Activated effector memory CD4-positive, alpha-beta T cell treated with Interleukin-2 at 50 U/mL for 16 hours (primary cell): ENCODE data around the gene FNDC8.
A peak's percentile ranks its signal among the peaks of the same experiment; 100 is the strongest.
"Not testable (repeated sequence)": the region's sequence is repeated elsewhere in the genome, so short reads cannot be mapped to it uniquely, and the experiment has no call there.

Experiments
- DNase-seq: peaks from one replicate; pipeline ENCODE4 v3.0.0-alpha.2; 2020

The FNDC8 gene

GRCh38 chr17:35121315-35121714 is at the start of gene FNDC8:
Gene FNDC8, plus strand, starts transcription at chr17:35121615. Its CDS starts 79 bp downstream, at chr17:35121694.
- no peak for DNase-seq

GRCh38 chr17:35073183-35073790 is 48.1 kb upstream of the FNDC8 start:
- no peak for DNase-seq

DNA sequence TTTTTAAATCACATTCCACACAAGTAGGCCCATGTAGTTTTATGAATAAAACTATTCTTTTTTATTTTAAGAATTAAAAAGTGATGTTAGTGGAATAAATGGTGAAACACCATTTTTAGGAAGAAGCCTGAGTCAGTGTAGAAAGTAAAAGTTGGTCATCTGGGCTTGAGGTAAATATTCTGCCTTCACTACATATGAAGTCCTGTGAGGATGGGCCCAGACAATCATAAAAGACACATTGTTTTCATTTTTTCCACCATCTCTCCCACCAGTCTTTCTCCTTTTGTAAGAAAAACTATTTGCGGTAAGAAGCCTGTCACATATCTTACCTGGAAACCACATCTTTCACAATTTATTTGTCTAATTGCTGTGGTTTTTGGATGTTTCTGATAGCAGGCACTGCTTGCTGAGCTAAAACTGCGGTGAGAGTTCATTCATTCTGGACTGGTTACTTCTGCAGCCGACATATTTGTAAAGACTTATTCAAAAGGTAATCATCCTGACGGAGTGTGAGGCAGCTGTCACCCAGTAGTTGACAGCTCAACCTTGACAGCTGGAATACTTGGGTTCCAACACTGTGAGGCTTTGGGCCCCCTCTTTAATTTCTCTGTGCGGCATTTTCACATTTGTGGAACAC is 47.3 kb upstream of the FNDC8 start:
- no peak for DNase-seq

GRCh38 chr17:35074711-35075707 is 46.4 kb upstream of the FNDC8 start:
- no peak for DNase-seq

GRCh38 chr17:35076874-35077273 is 44.5 kb upstream of the FNDC8 start:
- DNase-seq: no peak

GRCh38 chr17:35079547-35080423 is 41.6 kb upstream of the FNDC8 start:
- DNase-seq: no peak

- DNase-seq: no peak
Observed at GRCh38 chr17:35080536-35080935, 40.9 kb upstream of the FNDC8 start.

GRCh38 chr17:35081638-35082037 is 39.8 kb upstream of the FNDC8 start:
- no peak for DNase-seq

DNA sequence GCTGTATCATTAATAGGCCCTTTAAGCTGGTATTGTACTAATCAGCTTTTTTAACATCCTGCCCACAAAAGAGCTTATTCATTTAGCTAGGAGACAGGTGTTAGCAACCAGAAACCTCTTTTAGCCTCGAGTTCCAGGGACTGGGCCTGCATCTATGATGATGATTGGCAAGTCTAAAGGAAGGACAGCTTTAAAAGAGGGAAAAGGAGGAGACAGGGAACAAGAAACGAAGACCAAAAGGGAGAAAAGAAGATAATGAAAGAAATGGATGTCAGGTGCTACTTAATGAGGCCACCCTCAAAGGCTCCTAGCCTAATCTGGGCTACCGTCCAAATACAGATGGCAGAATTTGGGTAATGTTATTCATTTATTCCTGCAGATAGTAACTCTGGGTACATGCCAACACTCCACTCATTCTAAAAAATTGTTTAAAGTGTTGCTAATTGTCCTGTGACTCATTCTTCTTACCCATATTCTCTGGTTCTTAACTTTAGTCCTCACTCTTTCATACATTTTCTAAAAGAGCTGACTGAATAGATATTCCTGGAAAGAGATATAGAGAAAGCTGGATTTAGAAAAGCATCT is 39.2 kb upstream of the FNDC8 start:
- DNase-seq: no peak

- no peak for DNase-seq
Observed at GRCh38 chr17:35083071-35083470, 38.3 kb upstream of the FNDC8 start.

DNA sequence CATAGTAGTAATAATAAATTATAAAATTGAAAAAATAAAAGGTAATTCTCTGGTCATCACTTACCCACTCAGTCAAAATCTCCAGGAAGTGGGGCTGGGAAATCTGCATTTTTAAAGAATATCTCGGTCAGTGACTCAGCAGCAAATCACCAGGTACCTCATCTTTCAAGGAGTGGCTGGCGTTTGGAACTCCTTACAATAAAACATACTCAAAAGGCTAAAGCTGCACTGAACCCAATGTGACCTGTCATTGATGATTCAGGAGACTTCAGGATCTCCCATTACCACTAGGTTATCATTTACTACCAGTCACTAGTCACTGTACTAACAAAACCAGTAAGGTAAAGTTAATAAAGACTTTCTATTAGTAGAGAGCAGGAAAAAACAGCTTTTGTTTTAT is 36.4 kb upstream of the FNDC8 start:
- DNase-seq: no peak

DNA sequence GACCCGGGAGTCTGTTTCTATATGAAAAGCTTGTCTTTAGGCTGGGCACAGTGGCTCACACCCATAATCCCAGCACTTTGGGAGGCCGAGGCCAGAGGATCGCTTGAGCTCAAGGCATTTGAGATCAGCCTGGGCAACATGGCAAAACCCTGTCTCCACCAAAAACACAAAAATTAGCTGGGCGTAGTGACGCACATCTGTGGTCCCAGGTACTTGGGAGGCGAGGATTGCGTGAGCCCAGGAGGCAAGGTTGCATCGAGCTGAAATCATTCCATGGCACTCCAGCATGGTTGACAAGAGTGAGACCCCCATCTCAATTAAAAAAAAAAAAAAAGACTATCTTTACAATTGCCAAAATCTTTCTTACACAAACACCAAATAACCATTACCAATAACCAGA is 35.3 kb upstream of the FNDC8 start:
- DNase-seq: no peak

GRCh38 chr17:35086931-35087573 is 34.4 kb upstream of the FNDC8 start:
- peak; percentile 8 for DNase-seq

DNA sequence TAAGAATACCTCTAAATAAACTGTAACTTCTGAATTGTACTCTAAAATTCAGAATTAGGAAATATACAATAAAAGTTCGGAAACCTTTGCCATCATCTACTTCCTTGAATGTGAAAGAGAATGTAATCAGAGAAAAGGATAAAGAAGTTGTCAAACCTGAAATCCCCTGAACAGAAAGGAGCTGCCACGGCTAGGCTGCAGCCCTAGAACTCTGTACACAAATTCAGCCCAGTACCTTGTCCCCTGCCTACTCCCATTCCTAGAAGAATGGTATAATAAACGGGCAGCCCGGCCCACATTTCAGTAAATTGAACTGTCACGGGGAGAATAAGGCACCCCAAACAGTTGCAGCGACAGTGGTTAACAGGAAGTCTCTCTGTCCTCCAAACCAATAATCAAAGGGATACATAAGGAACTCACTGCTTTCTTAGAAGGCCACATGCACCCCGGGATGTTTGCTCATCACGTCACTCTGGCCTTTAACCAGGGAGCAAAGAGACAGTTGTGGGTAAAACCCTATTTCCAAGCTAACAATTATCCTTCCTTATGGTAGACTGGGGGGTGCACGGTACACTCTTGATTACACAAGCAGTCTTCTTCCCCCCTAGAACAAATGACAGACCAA is 33.6 kb upstream of the FNDC8 start:
- DNase-seq: peak; percentile 23

DNA sequence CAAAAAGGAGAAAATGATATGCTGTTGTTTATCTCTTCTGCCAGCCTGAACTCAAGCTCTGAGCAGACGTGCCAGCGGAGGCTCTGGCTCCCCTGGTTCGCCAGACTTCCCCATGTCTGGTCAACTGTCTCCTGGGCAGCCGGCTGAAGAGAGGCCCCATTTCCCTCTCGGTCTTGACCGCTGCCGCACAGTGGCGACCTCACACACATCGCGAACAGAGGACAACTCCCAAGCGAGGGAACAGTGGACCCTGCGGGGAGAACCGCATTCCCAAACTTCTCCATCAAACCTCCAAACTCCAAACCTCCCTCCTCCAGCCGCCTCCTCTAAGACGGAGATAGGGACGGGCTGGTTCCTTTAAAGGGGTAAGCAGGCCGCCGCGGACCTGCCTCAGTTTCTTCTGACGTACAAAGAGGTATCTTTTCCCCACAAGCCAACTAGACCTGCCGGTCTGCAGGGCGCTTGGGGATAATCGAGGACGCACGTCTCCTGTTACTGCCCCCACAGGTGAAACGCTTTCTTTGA is 33.0 kb upstream of the FNDC8 start:
- peak; percentile 6 for DNase-seq

- peak; percentile 88 for DNase-seq
Observed at GRCh38 chr17:35088881-35089585, 32.4 kb upstream of the FNDC8 start.

- DNase-seq: no peak
Observed at GRCh38 chr17:35089586-35090296, 31.7 kb upstream of the FNDC8 start.

DNA sequence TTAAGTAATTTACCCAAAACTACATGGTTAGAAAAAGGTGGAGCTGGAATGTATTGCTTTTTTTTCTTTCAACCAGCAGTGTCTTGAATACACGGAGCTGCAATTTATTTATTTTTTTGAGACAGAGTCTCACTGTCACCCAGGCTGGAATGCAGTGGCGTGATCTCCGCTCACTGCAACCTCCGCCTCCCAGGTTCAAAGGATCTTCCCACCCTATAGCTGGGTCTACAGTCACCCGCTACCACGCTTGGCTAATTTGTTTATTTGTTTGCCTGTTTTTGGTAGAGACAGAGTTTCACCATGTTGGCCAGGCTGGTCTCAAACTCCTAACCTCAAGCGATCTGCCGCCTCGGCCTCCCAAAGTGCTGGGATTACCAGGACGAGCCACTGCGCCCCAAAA is 30.7 kb upstream of the FNDC8 start:
- DNase-seq: not testable (repeated sequence)

DNA sequence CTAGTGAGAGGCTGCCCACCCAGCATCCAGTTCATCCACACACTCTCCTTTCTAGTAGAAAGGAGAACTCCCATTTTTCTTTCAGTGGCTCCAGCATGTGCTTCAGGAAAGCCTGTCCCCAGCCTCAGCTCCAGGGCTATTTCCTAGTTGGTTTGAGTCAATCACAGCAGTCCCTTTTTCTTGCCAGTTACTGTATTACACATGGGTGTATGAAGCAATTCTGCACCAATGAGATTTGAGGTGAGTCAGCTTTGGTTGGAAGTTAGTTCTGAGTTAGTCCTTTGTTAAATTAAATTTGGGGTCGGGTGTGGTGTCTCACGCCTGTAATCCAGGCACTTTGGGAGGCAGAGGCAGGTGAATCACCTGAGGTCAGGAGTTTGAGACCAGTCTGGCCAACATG is 26.5 kb upstream of the FNDC8 start:
- DNase-seq: no peak

DNA sequence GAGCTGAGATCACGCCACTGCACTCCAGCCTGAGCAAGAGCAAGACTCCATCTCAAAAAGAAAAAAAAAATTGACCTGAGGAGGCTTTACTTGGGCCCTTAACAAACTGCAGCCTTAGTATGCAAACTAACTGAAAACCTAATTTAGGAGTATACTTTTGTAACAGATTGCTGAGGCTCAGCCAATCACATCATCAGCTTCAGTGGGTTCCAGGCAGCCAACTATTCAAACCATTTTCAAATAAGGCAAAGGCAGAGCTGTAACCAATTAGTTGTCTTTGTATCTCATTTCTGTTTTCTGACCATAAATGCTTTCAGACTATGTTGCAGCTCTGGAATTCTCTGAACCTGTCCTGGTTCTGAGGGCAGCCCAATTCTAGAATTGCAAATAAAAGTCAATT is 25.7 kb upstream of the FNDC8 start:
- DNase-seq: no peak
